Limb (tissue), 2 donors: Measurements from ENCODE around the gene VCAM1.
"Not testable (repeated sequence)": the region's sequence is repeated elsewhere in the genome, so short reads cannot be mapped to it uniquely, and the experiment has no call there.

Source experiments
- DNase-seq, 2 donors: peaks; one replicate each; pipeline ENCODE4 v3.0.0-alpha.2; 2016; ENCODE audit errors: extremely low spot score in 2 of 2

The VCAM1 gene

GRCh38 chr1:100719490-100719889 lies at the start of gene VCAM1:
Gene VCAM1 (plus strand): TSS chr1:100719742. CDS start chr1:100719861, 119 bp downstream.
- peak; percentile 59 to 61 for DNase-seq

GRCh38 chr1:100670083-100670482 lies 49.5 kb upstream of the VCAM1 start:
- no peak for DNase-seq

- DNase-seq, result no peak
Observed at GRCh38 chr1:100671601-100672000, 47.9 kb upstream of the VCAM1 start.

- no peak for DNase-seq
Observed at GRCh38 chr1:100683448-100684349, 35.8 kb upstream of the VCAM1 start.

- DNase-seq, result no peak
Observed at GRCh38 chr1:100699744-100700143, 19.8 kb upstream of the VCAM1 start.

GRCh38 chr1:100700586-100700985 lies 19.0 kb upstream of the VCAM1 start:
- DNase-seq, result no peak

GRCh38 chr1:100703052-100703451 lies 16.5 kb upstream of the VCAM1 start:
- peak in 1 of 2 donors; percentile 33 for DNase-seq

- no peak for DNase-seq
Observed at GRCh38 chr1:100703716-100704115, 15.8 kb upstream of the VCAM1 start.

- no peak for DNase-seq
Observed at GRCh38 chr1:100704473-100704872, 15.1 kb upstream of the VCAM1 start.

GRCh38 chr1:100706296-100706695 lies 13.2 kb upstream of the VCAM1 start:
- DNase-seq, result no peak

GRCh38 chr1:100706856-100707255 lies 12.7 kb upstream of the VCAM1 start:
- no peak for DNase-seq

- DNase-seq, result no peak
Observed at GRCh38 chr1:100708476-100709062, 11.0 kb upstream of the VCAM1 start.

- no peak for DNase-seq
Observed at GRCh38 chr1:100710906-100711682, 8.4 kb upstream of the VCAM1 start.

GRCh38 chr1:100713027-100713426 lies 6.5 kb upstream of the VCAM1 start:
- DNase-seq, result not testable (repeated sequence)

- no peak for DNase-seq
Observed at GRCh38 chr1:100713626-100714025, 5.9 kb upstream of the VCAM1 start.

- DNase-seq, result no peak
Observed at GRCh38 chr1:100714599-100714998, 4.9 kb upstream of the VCAM1 start.

GRCh38 chr1:100717218-100717617 lies 2.3 kb upstream of the VCAM1 start:
- DNase-seq, result no peak

- DNase-seq, result no peak
Observed at GRCh38 chr1:100718581-100718980, 961 bp upstream of the VCAM1 start.

- DNase-seq, result no peak
Observed at GRCh38 chr1:100720101-100720500, 559 bp downstream of the VCAM1 start.

GRCh38 chr1:100720751-100721150 lies 1.2 kb downstream of the VCAM1 start:
- DNase-seq, result no peak

- DNase-seq, result peak; percentile 34 to 65
Observed at GRCh38 chr1:100721526-100722207, 2.1 kb downstream of the VCAM1 start.
